Stimulated activated CD4-positive, alpha-beta T cell treated with anti-CD3 and anti-CD28 coated beads, TNF-alpha, amount 100 ng/mL, for 48 hours (primary cell): Measurements from ENCODE around the gene EEF2.
"Not testable (repeated sequence)": the region's sequence is repeated elsewhere in the genome, so short reads cannot be mapped to it uniquely, and the experiment has no call there.

Experiments used
- DNase-seq, 3 donors: peaks; one replicate each; pipeline ENCODE4 v3.0.0-alpha.2; 2020; ENCODE audit warnings: low read depth in 3 of 3

The EEF2 gene

GRCh38 chr19:3968556-3969434, 16.5 kb downstream of the EEF2 start:
- DNase-seq = no peak

- not testable (repeated sequence) for DNase-seq
Measured at GRCh38 chr19:3967983-3968382, 17.3 kb downstream of the EEF2 start.

GRCh38 chr19:3966051-3967017, 18.9 kb downstream of the EEF2 start:
- no peak for DNase-seq

GRCh38 chr19:3964256-3965194, 20.7 kb downstream of the EEF2 start:
- DNase-seq = no peak

- DNase-seq = no peak
Measured at GRCh38 chr19:3963458-3964255, 21.6 kb downstream of the EEF2 start.

- no peak for DNase-seq
Measured at GRCh38 chr19:3961007-3961406, 24.3 kb downstream of the EEF2 start.

GRCh38 chr19:3959766-3960131, 25.5 kb downstream of the EEF2 start:
- no peak for DNase-seq

- no peak for DNase-seq
Measured at GRCh38 chr19:3958836-3959765, 26.2 kb downstream of the EEF2 start.

- no peak for DNase-seq
Measured at GRCh38 chr19:3955688-3956087, 29.6 kb downstream of the EEF2 start.

- not testable (repeated sequence) for DNase-seq
Measured at GRCh38 chr19:3955276-3955675, 30.0 kb downstream of the EEF2 start.

- no peak for DNase-seq
Measured at GRCh38 chr19:3954107-3954506, 31.2 kb downstream of the EEF2 start.

- not testable (repeated sequence) for DNase-seq
Measured at GRCh38 chr19:3952755-3953276, 32.4 kb downstream of the EEF2 start.

- no peak for DNase-seq
Measured at GRCh38 chr19:3950871-3951861, 34.1 kb downstream of the EEF2 start.

- no peak for DNase-seq
Measured at GRCh38 chr19:3949997-3950859, 35.0 kb downstream of the EEF2 start.

GRCh38 chr19:3949294-3949693, 36.0 kb downstream of the EEF2 start:
- no peak for DNase-seq

GRCh38 chr19:3947316-3947933, 37.8 kb downstream of the EEF2 start:
- not testable (repeated sequence) for DNase-seq

- DNase-seq = no peak
Measured at GRCh38 chr19:3945838-3946237, 39.4 kb downstream of the EEF2 start.
